ELR (cell line): Measurements from ENCODE around the gene COMMD9.

ENCODE experiments used
- DNase-seq: peaks from one replicate; pipeline ENCODE4 v3.0.0-alpha.2; 2015; ENCODE audit warnings: low read depth

COMMD9 gene

DNA sequence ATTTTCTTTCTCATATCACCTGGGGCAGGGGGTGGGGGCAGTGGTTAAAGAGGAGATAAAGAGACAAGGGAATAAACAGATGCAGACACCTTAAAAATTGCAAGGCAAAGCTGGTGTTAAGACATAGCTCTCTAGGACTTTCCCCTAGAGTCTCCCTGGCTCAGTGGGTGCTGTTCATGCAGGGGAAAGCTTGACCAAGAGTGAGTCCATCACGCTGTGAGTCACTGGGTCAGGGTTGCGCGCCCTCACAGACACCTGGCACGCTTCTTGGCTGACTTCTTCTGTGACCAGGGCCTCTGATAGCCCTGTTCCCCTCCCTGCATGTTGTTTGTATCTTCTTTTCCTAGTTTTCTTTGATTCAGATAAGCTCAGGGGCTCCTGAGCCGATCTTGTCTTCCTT, 31.9 kb downstream of the COMMD9 start:
- DNase-seq: peak; percentile 79

DNA sequence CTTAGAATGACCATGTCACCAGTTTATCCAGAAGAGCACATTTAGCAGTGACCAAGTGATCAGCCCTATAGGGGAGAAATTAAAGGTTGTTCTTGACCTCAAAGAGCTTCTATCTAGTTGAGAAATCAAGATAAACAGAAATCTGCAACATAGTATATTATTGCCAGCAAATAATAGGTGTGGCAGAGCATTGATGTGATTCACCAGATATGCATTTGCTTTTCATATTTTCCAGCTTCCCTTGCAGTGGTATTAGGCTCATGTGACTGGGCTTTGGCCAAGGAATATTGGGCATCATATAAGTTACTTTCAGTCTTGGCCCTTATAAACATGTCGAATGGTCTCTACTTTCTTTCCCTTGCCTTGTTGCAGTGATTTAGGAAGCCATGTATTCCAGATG, 34.5 kb downstream of the COMMD9 start:
- DNase-seq: peak; percentile 66

DNA sequence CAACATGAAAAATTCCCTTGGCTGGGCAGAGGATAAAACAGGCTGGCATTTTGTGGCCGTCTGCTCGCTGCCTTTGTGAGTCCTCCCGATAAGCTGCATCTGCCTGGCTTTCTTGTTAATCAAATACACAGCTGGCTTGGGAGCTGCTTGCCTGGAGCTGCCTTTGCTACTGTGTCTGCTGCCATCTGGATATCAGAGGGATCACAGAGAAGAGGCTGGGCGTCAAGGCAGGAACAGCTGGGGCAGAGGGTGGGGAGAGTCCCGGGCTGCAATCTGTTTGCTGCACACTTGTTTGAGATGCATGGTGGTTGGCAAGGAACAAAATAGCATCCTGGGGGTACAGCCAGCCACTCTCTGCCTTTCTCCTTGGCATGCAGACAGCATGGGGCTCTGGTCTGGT, 36.0 kb downstream of the COMMD9 start:
- DNase-seq: no peak

DNA sequence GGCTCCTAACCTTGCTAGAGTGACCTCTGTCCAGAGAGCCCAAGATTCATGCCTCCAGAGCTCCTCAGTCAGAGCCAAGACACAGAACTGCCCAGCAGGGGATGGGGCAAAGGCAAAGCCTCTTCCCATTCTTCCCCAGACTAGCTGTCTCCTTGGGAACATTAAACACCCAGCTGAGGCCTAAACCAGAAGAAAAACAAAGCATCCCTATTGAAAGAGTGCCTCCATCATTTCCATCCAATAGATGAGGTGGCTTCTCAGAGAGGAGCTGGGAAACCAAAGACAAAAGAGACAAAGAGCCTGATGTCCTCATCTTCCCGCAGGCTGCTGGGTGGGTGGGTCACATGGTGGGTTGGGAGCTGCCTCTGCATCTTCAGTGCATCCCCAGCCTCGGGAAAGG, 37.4 kb downstream of the COMMD9 start:
- DNase-seq: no peak

DNA sequence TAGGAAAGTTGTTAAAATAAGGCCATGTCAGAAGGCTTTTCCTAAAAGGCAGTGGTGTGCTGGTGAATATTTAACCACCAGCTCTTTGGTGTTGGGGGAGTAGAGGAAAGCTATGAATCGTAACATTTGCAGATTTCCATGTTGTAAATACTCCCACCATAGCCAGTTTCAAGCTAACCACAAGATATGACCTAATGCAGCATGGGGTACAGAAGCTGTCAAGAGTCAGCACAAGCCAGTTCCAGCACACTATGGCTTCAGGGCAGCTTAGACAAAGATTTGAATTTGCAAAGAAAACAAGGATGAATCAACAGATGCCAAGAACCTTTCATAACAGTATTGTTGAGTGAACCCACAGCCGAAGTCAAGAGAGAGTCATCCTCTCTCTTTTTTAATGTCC, 40.0 kb downstream of the COMMD9 start:
- DNase-seq: peak; percentile 93

DNA sequence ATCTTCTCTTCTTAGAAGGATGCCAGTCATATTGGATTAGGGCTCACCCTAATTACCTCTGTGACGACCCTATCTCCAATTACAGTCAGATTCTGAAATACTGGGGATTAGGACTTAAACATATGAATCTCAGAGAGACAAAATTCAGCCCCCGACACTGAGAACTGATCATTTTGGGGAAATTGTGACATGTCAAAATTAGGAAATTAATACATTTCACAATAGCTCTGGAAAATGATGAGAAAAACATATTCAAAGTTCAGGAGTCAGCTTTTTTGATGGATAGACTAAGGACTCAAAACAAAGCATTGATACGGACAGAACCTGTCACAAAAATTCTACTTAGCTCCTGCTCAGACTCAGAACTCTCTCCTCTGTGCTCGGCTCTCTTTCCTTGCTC, 40.8 kb downstream of the COMMD9 start:
- DNase-seq: no peak

DNA sequence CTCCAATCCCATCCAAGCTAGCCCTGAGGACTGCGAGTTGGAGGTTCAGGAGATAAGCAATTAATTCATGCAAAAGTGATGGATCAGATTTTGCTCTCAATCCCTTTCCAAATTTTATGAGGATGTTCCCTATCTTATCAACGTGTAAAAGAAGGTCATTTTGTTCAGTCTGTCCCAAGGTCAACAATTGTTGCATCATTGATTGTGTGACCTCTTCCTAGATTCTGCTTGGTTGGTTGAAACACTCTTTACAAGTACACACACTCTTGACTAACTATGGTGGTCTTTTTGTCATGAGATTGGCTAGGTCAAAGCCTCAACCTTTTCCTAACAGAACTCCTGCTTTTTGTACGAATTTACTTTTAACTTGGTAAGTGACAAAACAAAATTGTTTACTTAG, 41.7 kb downstream of the COMMD9 start:
- DNase-seq: no peak

DNA sequence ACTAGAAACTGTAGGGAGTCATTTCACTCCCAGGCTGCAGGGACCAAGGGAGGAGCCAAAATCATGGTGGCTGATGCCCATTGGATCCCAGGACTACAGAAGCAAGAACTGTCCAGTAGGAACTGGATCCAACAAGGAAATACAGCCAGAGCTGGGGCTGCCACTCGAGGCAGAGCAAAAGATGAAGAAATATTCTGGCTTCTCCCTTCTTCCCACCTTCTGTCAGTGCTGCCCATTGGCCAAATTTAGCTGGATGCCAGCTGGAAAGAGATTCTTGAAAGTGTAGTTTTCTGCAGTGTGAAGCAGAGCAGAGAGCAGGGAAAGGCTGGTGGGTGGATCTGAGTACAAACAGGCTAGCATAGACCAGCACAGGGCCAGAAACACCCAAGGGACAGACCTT, 45.6 kb downstream of the COMMD9 start:
- no peak for DNase-seq

DNA sequence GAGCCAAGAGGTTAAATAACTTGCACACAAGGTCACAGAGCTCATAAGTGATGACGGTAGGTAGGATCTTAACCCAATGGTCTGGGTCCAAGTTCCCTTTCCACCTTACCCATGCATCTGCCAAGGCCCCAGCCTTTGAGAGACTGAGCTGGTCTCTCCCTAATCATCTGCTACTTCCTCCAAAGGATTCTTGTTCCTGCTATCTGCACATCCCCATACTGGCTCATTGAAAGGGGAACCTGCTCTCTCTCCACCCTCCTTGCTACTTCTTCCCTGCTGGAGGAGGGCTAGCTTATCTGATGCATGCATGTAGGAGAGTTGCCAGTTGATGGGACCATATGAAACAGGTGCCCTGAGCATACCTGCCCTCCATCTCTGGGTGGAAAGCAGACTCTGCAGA, 47.7 kb downstream of the COMMD9 start:
- DNase-seq: no peak

DNA sequence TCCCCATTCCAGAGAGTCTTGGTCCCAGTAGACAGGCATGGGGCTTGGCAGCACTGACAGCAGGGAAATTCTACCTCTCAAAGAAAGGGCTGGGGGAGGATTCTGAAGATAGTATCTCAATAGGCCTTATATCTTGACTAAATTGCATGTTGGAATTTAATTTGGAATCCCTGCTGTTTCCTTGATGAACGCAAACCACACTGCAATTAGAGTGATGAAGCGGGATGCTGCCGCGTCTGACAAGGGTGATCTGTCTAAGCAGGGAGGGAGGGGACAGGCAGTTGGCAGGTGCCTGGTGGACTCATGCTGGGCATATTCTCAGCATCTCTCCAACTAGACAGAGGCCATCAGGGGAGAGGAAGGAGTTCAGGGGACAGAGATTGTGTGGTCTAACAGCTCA, 48.4 kb downstream of the COMMD9 start:
- DNase-seq: no peak

DNA sequence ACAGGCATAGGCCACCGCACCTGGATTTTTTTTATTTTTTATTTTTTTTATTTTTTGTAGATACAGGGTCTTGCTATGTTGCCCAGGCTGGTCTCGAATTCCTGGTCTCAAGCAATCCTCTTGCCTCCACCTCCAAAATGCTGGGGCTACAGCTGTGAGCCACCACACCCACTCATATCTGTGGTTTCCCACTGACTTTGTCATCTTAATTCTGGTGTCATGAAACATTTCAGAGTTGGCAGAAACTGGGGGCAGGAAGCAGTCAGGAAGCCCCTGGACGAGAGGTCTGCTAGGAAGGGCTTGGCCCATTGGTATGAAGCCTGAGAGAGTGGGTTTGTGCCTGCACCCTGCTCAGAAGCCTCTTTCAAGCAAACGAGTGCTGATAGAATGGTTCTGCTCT, 49.1 kb downstream of the COMMD9 start:
- DNase-seq: peak; percentile 10

DNA sequence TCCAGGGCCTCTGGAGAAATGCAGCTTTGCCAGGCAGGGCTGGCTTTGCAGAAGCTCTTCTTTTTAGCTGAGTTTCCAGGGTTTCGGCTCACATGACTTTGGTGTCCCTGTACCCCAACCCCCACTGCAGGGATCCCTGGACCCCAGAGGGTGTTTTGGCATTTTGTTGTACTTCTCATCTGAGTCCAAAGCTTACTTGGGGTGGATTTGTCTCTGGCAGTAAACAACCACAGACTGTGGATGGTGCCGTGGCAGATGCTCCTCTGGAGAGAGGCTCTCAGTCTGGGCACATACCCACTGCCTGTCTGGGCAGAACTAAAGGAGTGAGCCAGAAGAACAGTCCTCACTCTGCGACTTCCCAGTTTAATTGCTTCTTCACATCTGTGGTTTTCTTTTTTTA, 49.6 kb downstream of the COMMD9 start:
- no peak for DNase-seq

DNA sequence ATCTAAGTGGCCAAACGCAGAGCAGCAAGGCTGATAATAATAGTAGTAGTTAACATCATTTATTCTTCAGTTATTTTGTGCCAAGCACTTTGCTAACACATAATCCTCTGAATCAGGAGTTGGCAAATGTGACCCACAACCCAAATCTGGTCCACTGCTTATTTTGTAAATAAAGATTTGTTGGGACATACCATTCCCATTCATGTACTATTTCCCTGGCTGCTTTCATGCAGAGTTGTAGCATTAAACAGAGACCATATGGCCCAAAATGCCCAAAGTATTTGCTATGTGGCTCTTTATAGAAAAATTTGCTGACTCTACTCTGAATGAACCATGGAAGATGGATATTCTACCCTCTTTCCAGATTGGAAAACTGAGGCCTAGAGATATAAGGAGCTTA, 50.3 kb downstream of the COMMD9 start:
- no peak for DNase-seq

DNA sequence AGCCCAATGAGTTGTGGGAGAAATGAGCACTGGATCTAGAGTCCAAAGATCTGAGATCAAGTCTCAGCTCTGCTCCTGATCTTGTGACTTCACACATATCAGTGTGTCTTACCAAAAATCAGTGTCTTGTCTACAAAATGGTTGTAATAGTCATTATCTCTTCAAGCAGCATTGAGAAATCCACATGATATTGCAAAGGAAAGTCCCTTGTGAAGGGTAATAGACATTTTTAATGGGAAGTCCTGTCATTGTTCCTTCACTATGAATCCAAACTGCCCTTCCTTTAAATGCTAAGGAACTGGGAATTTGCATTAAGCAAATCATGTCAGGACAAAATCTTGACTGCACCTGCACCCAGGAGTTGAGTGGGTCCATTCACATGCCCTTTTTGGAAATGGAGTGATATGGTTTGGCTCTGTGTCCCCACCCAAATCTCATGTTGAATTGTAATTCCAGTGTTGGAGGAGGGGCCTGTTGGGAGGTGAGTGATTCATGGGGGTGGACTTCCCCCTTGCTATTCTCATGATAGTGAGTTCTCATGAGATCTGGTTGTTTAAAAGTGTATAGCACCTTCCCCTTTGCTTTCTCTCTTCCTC, 51.1 kb downstream of the COMMD9 start:
- no peak for DNase-seq

DNA sequence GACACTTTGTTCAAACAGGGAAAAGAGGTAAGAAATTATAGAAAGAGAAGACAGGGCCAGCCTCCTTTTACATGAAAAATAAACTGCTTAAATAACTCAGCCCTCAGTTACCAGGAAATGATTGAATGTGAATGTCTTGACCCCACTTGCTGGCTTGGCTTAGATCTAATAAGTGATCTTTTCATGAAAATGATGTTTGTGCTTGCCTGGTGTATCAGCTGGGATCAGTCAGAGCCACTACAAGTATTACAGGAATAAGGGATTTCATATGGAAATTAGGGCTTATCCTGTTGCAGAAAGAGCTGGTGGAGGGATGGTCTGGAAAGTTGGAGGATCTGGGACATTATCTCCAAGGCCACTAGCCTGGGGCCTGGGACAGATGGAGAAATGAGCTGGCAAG, 51.8 kb downstream of the COMMD9 start:
- DNase-seq: no peak

DNA sequence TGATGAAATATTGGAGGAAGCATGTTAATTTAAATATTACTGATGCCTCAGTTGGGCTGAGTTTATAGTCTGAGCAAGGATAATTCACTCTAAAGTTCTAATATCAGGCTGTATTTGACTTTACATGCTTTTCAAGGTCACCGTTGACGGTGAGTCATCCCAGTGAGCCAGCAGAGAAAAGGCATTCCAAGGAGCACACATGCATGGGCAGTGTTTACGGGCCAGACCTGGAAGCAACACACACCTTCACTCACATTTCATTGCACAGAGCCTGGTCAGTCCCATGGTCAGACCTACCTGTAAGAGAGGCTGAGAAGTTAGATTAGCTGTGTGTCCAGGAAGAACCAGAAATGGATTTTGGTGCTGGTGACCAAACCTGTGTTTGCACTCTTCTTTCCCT, 53.5 kb downstream of the COMMD9 start:
- DNase-seq: peak; percentile 23

DNA sequence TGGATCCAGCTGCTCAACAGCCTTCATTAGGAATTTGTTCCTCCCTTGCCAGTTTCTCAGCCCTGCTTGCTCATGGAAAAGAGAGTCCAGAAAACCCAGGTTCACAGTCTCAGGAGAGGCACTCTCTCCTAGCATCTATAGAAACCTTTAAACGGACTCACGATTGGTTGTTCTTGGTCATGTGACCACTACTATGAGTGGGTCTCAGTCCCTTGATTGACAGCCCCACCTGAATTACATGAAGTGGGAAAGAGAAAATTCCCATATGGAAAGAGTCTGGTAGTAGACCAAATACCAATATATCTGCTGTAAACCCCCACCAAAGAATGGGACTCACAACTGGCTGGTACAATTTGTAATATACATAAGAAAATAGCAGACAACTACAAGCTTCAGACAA, 54.4 kb downstream of the COMMD9 start:
- DNase-seq: no peak

DNA sequence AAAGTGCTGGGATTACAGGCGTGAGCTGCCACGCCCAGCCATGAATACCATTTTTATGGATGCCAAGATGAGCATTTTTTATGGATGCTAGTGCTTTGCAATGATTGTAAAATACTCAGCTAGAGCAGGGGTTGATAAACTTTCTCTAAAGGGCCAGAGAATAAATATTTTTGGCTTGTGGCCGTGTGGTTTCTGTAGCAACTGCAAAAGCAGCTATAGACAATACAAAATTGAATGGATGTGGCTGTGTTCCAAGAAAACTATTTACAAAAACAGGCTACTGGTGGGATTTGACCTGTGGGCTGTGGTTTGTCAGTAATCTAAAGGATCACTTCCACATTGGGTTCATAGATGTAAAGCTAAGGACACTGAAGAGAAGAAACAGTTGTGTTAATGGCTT, 56.0 kb downstream of the COMMD9 start:
- no peak for DNase-seq

DNA sequence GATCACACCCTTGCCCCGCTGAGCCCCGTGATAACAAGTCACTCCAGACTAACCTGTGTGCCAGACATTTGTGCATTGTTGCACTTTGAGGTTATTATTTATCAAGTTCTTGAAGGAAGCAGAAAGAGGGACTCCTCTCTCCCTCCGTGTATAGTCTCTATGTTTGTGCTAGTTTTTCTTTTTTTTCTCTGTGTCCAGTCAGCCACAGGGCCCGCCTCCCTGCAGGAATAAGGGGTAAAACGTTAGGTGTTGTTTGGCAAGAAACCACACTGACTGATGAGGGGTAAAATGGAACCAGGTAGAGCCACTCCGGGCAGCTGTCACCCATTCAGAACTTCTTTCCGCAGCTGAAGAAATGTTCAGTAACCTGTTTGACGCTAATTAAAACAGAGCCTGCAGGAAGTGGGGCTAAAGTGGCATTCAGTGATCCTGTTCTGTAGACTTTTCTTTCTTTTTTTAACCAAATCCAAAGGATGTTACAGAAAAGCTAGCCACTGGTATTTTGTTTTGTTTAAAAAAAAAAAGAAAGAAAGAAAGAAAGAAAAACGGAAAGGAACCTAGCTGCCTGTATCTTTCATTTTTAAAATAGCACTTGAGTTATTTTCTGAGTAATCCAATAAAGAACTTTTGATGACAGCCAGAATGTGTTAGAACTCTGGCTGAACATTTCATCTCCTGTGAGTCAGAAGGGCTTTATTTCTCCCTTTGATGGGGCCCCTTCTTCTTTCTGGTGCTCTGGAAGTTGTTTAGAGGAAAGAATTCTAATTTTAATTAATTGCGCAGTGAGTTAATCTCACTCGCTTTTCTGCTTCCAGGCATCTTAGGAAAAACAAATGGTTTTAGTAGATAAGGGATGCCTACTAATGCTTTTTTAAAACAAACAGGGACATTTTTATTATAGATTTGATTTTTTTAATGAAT, 58.2 kb downstream of the COMMD9 start:
- peak; percentile 38 for DNase-seq

DNA sequence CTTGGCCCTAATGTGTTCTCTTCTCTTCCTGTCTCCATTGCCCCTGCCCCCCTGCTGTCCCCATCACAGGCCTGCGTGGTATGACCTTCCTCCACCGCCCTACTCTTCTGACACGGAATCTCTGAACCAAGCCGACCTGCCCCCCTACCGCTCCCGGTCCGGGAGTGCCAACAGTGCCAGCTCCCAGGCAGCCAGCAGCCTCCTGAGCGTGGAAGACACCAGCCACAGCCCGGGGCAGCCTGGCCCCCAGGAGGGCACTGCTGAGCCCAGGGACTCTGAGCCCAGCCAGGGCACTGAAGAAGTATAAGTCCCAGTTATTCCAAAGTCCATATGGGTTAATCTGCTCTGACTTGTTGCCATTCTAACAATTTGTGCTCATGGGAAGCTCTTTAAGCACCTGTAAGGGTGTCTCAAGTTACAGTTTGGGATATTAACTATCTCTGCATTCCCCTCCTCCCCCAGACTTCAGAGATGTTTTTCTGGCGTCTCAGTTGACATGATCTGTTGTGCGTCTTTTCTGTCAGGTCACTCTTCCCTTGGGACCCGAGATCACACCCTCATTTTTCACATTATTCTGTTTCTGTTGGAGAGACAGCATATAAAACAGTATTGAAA, 60.0 kb downstream of the COMMD9 start:
- no peak for DNase-seq

DNA sequence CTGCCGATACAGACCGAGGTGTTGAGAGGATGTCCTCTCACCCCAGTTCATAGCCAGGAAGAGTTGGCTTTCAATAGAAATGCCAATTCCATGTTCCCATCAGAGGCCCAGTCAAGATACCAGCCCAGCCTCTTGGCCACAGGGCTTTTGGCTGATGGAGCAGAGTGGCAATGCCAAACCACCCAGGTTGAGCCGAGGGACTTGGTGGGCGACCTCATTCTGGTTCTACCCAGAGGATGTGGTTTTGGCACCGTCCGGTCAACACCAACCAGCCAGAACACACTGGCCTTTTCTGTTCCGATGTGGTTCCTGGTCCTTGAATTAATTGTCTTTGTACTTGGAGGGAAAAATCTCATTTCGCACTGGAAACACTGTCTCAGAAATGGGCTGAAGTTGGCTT, 60.5 kb downstream of the COMMD9 start:
- DNase-seq: no peak

DNA sequence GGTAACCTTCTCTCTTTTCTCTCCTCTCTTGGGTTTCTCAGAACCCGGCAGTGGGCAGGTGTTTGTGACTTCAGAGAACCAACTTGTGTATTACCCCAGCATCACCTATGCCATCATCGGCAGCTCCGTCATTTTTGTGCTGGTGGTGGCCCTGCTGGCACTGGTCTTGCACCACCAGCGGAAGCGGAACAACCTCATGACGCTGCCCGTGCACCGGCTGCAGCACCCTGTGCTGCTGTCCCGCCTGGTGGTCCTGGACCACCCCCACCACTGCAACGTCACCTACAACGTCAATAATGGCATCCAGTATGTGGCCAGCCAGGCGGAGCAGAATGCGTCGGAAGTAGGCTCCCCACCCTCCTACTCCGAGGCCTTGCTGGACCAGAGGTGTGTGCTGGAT, 62.2 kb downstream of the COMMD9 start:
- no peak for DNase-seq

DNA sequence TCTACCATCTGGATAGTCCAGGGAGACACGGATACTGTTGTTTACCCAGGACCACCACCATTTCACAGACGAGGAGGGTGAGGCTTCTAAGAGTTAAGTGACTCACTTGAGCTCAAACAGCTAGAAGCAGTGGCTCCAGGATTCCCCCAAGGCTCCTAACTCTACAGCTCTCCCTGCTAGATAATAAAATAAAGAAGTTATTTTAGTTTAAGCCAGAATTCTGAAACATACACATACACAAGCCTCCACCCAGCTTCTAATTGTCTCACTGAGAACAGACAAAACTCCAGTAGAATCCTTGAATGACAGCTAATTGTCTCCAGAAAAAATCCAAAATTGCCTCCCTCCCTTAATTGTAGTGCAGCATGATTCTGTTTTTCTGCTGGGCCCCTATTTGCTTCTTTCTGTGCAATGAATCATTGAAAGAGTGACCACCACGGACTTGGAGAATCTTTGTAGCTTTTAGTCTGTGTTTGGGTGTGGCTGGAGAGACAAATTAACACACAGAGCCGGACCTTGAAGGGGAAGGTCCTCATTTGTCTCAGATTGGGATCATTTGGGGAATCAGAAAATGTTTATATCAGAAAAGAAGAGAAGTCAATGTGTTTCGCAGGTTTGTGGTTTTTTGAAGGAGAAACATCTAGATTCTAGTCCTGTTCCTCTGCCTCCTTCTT, 64.9 kb downstream of the COMMD9 start:
- DNase-seq: no peak
